Activated CD4-positive, alpha-beta T cell treated with anti-CD3 and anti-CD28 coated beads, Interleukin-2, amount 10 ng/mL, durations not matched to agents 7 days and 5 days (primary cell): Measurements from ENCODE around the gene KPNA5. TPM values are rescaled to one million over a fixed set of nuclear protein-coding genes. Genes with fewer than 3 reads are reported as not detected.
"Not testable (repeated sequence)": the region's sequence is repeated elsewhere in the genome, so short reads cannot be mapped to it uniquely, and the experiment has no call there.

Source experiments
- CTCF ChIA-PET: fragments of 350-600 bp; sonication (Branson Sonifier 250); formaldehyde crosslinking; loops from one replicate; lab custom pipeline; 2021; ENCODE audit warnings: antibody characterized with exemption; lab: Charles Lee
- POLR2A ChIA-PET: fragments of 350-600 bp; sonication (Branson Sonifier 250); formaldehyde crosslinking; loops from one replicate; lab custom pipeline; 2021; ENCODE audit warnings: antibody characterized with exemption; lab: Charles Lee
- DNase-seq: peaks from one replicate; pipeline ENCODE4 v3.0.0-alpha.2; 2020
- H3K27ac Mint-ChIP-seq: one replicate; pipeline ENCODE4 v1.8.0; 2021; ENCODE audit warnings: mild to moderate bottlenecking, moderate library complexity, mixed read lengths
- H3K27me3 Mint-ChIP-seq: one replicate; pipeline ENCODE4 v1.8.0; 2021; ENCODE audit warnings: mixed read lengths
- H3K36me3 Mint-ChIP-seq: one replicate; pipeline ENCODE4 v1.8.0; 2021; ENCODE audit warnings: low read depth, mixed read lengths
- H3K4me1 Mint-ChIP-seq: one replicate; pipeline ENCODE4 v1.8.0; 2021; ENCODE audit warnings: mixed read lengths
- H3K4me3 Mint-ChIP-seq: one replicate; pipeline ENCODE4 v1.8.0; 2021; ENCODE audit warnings: mild to moderate bottlenecking, moderate library complexity, mixed read lengths
- H3K9me3 Mint-ChIP-seq: one replicate; pipeline ENCODE4 v1.8.0; 2021; ENCODE audit warnings: mixed read lengths
- total RNA-seq, 2 experiments: library from RNA; stranded (reverse); gene quantifications; one replicate each; pipeline ENCODE4 v1.2.3, GENCODE V29; 2021

The KPNA5 gene
- total RNA-seq, 2 experiments from 2014 or later = 10.1 to 14.1 TPM

GRCh38 chr6:116667623-116668022 is 13.4 kb upstream of the KPNA5 start:
- Mint-ChIP-seq H3K9me3 (no peaks in the 10 kb centered on the region), H3K27me3 (peaks cover 2% of the 10 kb centered on the region), H3K4me3 (peak overlapping the region; percentile 99), H3K4me1 (peaks cover 42% of the 10 kb centered on the region), H3K27ac (peak overlapping the region; percentile 97), H3K36me3 (peaks cover 28% of the 10 kb centered on the region)
- ChIA-PET POLR2A (interaction anchor here (0.9 kb wide), 1 partner anchor 96 kb away, joined by 3 read pairs; the partner anchor contains the start of gene RWDD1), CTCF (interaction anchor here (1.9 to 2.0 kb wide), 2 partner anchors 10 to 97 kb away, joined by 5 to 8 read pairs; partner anchors contain the start of gene RWDD1)
- no peak for DNase-seq

- Mint-ChIP-seq H3K9me3 (no peaks in the 10 kb centered on the region), H3K27ac (no peak overlapping the region), H3K36me3 (no peaks in the 10 kb centered on the region), H3K4me1 (peaks cover 7% of the 10 kb centered on the region), H3K27me3 (peaks cover 2% of the 10 kb centered on the region), H3K4me3 (no peak overlapping the region)
- ChIA-PET CTCF (no interaction called here), POLR2A (no interaction called here)
- no peak for DNase-seq
These were observed 8.7 kb upstream of the KPNA5 start for GRCh38 chr6:116672306-116672705.

- Mint-ChIP-seq H3K27ac (no peak overlapping the region), H3K4me1 (peaks cover 12% of the 10 kb centered on the region), H3K36me3 (no peaks in the 10 kb centered on the region), H3K4me3 (no peak overlapping the region), H3K27me3 (no peaks in the 10 kb centered on the region), H3K9me3 (no peaks in the 10 kb centered on the region)
- DNase-seq = no peak
- ChIA-PET POLR2A (no interaction called here), CTCF (no interaction called here)
These were observed 5.0 kb upstream of the KPNA5 start for GRCh38 chr6:116676021-116676420.

- POLR2A ChIA-PET = interaction anchor here (0.5 to 1.2 kb wide), 2 partner anchors 15 to 110 kb away, joined by 5 to 6 read pairs; no protein-coding TSS in a partner anchor
- no peaks in the 10 kb centered on the region for H3K27me3 Mint-ChIP-seq
- peaks cover 38% of the 10 kb centered on the region for H3K4me1 Mint-ChIP-seq
- peak; percentile 58 for DNase-seq
- H3K27ac Mint-ChIP-seq = peak overlapping the region; percentile 98
- H3K36me3 Mint-ChIP-seq = peaks cover 28% of the 10 kb centered on the region
- no peaks in the 10 kb centered on the region for H3K9me3 Mint-ChIP-seq
- H3K4me3 Mint-ChIP-seq = peak overlapping the region; percentile 89
- CTCF ChIA-PET = no interaction called here
These were observed 1.3 kb downstream of the KPNA5 start for GRCh38 chr6:116682334-116682712.

- no peaks in the 10 kb centered on the region for H3K9me3 Mint-ChIP-seq
- ChIA-PET CTCF (no interaction called here), POLR2A (no interaction called here)
- H3K27ac Mint-ChIP-seq = no peak overlapping the region
- H3K4me1 Mint-ChIP-seq = peaks cover 26% of the 10 kb centered on the region
- DNase-seq = no peak
- peaks cover 30% of the 10 kb centered on the region for H3K36me3 Mint-ChIP-seq
- no peak overlapping the region for H3K4me3 Mint-ChIP-seq
- H3K27me3 Mint-ChIP-seq = no peaks in the 10 kb centered on the region
These were observed 4.5 kb downstream of the KPNA5 start for GRCh38 chr6:116685437-116685993.

GRCh38 chr6:116686475-116687101 is 5.6 kb downstream of the KPNA5 start:
- POLR2A ChIA-PET, CTCF ChIA-PET, H3K27me3 Mint-ChIP-seq, H3K27ac Mint-ChIP-seq, DNase-seq, H3K9me3 Mint-ChIP-seq, H3K4me3 Mint-ChIP-seq: not testable (repeated sequence)
- H3K4me1 Mint-ChIP-seq = peaks cover 28% of the 10 kb centered on the region
- H3K36me3 Mint-ChIP-seq = peaks cover 33% of the 10 kb centered on the region

GRCh38 chr6:116691154-116691553 is 10.1 kb downstream of the KPNA5 start:
- DNase-seq = no peak
- Mint-ChIP-seq H3K27ac (no peak overlapping the region), H3K36me3 (peaks cover 28% of the 10 kb centered on the region), H3K4me3 (no peak overlapping the region), H3K27me3 (no peaks in the 10 kb centered on the region), H3K9me3 (no peaks in the 10 kb centered on the region), H3K4me1 (peaks cover 25% of the 10 kb centered on the region)
- POLR2A ChIA-PET = no interaction called here
- CTCF ChIA-PET = no interaction called here

GRCh38 chr6:116692873-116693272 is 11.9 kb downstream of the KPNA5 start:
- H3K4me1 Mint-ChIP-seq = peaks cover 32% of the 10 kb centered on the region
- H3K4me3 Mint-ChIP-seq, H3K9me3 Mint-ChIP-seq, H3K27me3 Mint-ChIP-seq, H3K27ac Mint-ChIP-seq, DNase-seq, POLR2A ChIA-PET, CTCF ChIA-PET: not testable (repeated sequence)
- peaks cover 35% of the 10 kb centered on the region for H3K36me3 Mint-ChIP-seq

- H3K27ac Mint-ChIP-seq, DNase-seq, H3K9me3 Mint-ChIP-seq, CTCF ChIA-PET, H3K27me3 Mint-ChIP-seq, H3K4me3 Mint-ChIP-seq, POLR2A ChIA-PET: not testable (repeated sequence)
- Mint-ChIP-seq H3K4me1 (peaks cover 32% of the 10 kb centered on the region), H3K36me3 (peaks cover 38% of the 10 kb centered on the region)
These were observed 12.3 kb downstream of the KPNA5 start for GRCh38 chr6:116693275-116693674.

GRCh38 chr6:116695401-116695800 is 14.4 kb downstream of the KPNA5 start:
- peak overlapping the region; percentile 39 for H3K4me3 Mint-ChIP-seq
- ChIA-PET POLR2A (no interaction called here), CTCF (no interaction called here)
- H3K27ac Mint-ChIP-seq = peak overlapping the region; percentile 73
- H3K36me3 Mint-ChIP-seq = peaks cover 46% of the 10 kb centered on the region
- peaks cover 2% of the 10 kb centered on the region for H3K9me3 Mint-ChIP-seq
- H3K4me1 Mint-ChIP-seq = peaks cover 35% of the 10 kb centered on the region
- no peak for DNase-seq
- H3K27me3 Mint-ChIP-seq = no peaks in the 10 kb centered on the region

GRCh38 chr6:116697480-116697879 is 16.5 kb downstream of the KPNA5 start:
- ChIA-PET POLR2A (no interaction called here), CTCF (no interaction called here)
- Mint-ChIP-seq H3K4me1 (peaks cover 33% of the 10 kb centered on the region), H3K9me3 (peaks cover 2% of the 10 kb centered on the region), H3K36me3 (peaks cover 52% of the 10 kb centered on the region), H3K27me3 (no peaks in the 10 kb centered on the region), H3K27ac (no peak overlapping the region), H3K4me3 (no peak overlapping the region)
- DNase-seq = no peak

- H3K4me3 Mint-ChIP-seq, DNase-seq, H3K27me3 Mint-ChIP-seq, POLR2A ChIA-PET, H3K9me3 Mint-ChIP-seq, CTCF ChIA-PET, H3K27ac Mint-ChIP-seq, H3K4me1 Mint-ChIP-seq: not testable (repeated sequence)
- H3K36me3 Mint-ChIP-seq = peaks cover 37% of the 10 kb centered on the region
These were observed 22.9 kb downstream of the KPNA5 start for GRCh38 chr6:116703888-116704287.

GRCh38 chr6:116705917-116706316 is 24.9 kb downstream of the KPNA5 start:
- POLR2A ChIA-PET = no interaction called here
- no peak overlapping the region for H3K4me3 Mint-ChIP-seq

More at GRCh38 chr6:116705917-116706316, 24.9 kb downstream of the KPNA5 start:
- no peaks in the 10 kb centered on the region for H3K9me3 Mint-ChIP-seq
- no peak for DNase-seq
- peaks cover 39% of the 10 kb centered on the region for H3K36me3 Mint-ChIP-seq
- CTCF ChIA-PET = no interaction called here
- H3K27me3 Mint-ChIP-seq = no peaks in the 10 kb centered on the region
- H3K27ac Mint-ChIP-seq = no peak overlapping the region
- H3K4me1 Mint-ChIP-seq = no peaks in the 10 kb centered on the region
